Measurements from ENCODE around the gene FBN1.

FBN1 gene

GRCh38 chr15:48514103-48514816 is 131.2 kb downstream of the FBN1 start:
- DNase-seq (ENCODE audit: low read depth), result no peak

- DNase-seq (ENCODE audit: low read depth), result no peak
Measured at GRCh38 chr15:48510976-48511375, 134.5 kb downstream of the FBN1 start.

DNA sequence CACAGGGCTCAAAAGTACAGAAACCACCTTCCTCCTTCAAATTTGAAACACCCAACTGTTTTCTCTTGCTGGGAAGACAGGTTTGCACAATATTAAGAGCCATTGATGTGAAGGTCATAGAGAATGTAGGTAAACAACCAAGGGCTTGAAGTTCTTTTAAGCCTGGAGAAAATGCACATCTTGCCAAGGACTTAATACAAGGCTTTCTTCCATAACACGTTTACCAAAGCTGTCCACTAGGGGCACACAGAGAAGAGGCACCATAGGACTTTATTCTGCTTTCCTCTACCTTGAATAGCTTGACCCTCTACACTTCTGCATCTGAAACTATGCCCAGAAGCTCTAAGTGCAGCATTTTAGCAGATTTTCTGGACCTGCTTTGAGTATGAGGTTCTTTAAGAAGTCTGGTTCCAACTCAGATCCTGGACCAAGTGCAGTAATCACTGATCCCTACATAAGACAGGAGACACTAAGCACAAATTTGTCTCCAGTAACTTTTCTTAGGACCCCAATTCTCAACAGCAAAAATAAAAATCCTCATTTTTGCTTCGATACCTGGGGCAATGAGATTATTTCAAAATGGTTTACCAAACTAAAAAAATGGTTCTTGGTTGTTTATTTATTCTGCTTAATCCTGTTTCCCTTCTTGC is 138.0 kb downstream of the FBN1 start:
- no peak for DNase-seq (ENCODE audit: low read depth)

DNA sequence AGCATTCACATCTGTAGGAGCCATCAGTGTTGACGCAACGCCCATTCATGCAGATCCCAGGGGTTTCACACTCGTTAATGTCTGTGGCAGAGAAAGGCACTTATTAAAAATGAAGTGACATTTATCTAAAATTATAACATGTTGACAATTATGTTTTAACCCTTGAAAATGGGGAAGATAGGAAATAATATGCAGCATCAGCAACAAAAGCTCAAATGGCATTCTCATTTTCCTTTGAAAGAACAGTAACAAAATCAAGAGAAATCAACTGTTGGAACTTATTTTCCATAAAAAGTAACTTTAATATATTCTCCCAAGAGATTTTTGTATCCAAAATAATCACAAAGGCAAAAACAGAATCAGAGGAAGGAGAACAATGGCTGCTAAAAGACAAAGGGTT is 140.4 kb downstream of the FBN1 start:
- DNase-seq (ENCODE audit: low read depth), result no peak

DNA sequence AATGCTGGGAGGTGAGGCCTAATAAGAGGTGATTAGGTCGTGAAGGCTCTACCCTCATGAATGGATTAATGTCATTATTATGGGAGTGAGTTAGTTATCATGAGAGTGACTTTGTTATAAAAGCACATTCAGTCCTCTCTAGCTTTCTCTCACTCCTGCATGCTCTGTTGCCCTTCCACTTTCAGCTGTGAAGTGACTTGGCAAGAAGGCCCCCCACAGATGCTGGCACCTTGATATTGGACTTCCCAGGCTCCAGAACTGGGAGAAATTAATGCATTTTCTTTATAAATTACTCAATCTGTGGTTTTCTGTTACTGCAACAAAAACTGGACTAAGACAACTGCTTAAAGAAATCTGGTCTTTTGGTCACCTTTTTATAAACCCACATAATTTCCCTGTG is 144.3 kb downstream of the FBN1 start:
- DNase-seq (ENCODE audit: low read depth), result no peak

DNA sequence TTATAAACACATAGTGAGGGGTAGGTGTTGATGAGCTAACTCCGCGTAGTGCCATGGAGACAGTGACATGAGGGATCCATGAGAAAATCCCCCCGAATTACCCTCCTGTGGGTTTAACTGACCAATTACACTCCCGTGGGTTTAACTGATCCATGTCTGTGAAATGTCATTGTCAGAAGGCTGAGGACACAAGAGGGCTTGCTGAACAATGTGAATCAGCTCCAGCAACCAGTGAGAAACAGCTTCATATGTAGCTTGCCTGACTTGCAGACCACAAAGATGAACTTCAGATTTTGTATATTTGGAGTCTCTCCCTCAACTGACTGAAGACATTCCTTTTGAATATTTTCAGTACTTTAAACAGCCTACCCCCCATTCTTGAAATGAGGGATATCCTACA is 144.9 kb downstream of the FBN1 start:
- DNase-seq (ENCODE audit: low read depth), result no peak

DNA sequence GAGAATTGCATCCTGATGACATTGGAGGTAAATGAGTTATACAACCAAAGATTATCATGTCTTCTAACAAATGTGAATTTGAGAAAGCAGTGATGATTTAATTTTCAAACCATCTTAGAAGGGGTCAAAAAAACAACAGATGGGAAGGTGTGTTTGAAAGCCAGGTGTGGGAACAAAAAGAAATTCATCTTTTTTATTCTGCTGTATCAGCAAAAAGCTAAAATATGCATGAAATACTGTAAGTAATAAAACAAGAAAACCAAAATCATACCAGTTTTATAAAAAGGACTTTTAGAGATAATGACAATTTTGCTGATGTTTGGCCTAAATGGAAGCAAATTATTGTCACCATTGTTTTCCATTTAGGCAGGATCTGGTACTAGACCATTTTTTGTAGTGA is 145.5 kb downstream of the FBN1 start:
- DNase-seq (ENCODE audit: low read depth), result no peak

GRCh38 chr15:48498828-48499227 is 146.7 kb downstream of the FBN1 start:
- no peak for DNase-seq (ENCODE audit: low read depth)

- no peak for DNase-seq (ENCODE audit: low read depth)
Measured at GRCh38 chr15:48494631-48495030, 150.9 kb downstream of the FBN1 start.

DNA sequence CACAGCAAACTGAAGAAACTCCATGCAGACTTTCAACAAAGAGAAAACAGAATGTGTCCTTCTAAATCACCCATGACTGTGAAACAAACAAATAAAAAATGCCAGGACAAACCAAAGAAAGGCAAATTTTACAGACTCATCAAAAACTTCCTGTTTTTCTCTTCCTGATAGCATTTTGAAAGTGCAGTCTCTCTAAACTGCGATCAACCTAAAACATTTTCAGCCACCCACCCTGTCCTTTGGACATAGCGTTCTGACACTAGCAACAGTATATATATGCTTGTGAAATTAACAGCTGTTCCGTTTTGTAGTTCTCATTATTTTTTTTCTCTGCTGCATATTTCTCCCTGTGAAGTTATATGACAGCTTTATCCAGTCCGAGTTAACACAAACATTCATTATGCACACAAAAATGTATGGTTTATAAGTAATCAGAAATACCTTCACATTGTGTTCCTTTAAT is 151.7 kb downstream of the FBN1 start:
- DNase-seq (ENCODE audit: low read depth), result no peak

- no peak for DNase-seq (ENCODE audit: low read depth)
Measured at GRCh38 chr15:48493084-48493762, 152.3 kb downstream of the FBN1 start.

- DNase-seq (ENCODE audit: low read depth), result no peak
Measured at GRCh38 chr15:48486228-48486627, 159.3 kb downstream of the FBN1 start.

- DNase-seq (ENCODE audit: low read depth), result no peak
Measured at GRCh38 chr15:48481802-48482201, 163.7 kb downstream of the FBN1 start.

GRCh38 chr15:48479751-48480150 is 165.8 kb downstream of the FBN1 start:
- DNase-seq (ENCODE audit: low read depth), result no peak

DNA sequence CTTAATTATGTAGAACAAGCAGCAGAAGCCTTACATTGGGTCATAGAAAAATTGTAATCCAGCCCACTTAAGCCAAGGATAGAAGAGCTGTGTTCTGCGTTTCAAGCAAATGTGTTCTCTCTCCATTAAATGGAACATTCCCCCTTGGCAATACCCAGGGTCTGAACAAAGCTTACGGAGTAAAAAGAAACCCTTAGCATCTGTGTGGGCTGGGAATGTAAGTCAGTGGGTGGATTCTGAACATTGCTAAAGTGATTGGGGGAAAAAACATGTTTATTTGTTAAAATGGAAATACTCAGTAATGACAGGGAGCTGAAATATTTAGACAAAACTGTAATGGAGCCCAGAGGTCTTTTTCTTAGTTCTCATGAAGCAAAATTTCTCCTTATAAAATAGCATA is 166.9 kb downstream of the FBN1 start:
- no peak for DNase-seq (ENCODE audit: low read depth)

DNA sequence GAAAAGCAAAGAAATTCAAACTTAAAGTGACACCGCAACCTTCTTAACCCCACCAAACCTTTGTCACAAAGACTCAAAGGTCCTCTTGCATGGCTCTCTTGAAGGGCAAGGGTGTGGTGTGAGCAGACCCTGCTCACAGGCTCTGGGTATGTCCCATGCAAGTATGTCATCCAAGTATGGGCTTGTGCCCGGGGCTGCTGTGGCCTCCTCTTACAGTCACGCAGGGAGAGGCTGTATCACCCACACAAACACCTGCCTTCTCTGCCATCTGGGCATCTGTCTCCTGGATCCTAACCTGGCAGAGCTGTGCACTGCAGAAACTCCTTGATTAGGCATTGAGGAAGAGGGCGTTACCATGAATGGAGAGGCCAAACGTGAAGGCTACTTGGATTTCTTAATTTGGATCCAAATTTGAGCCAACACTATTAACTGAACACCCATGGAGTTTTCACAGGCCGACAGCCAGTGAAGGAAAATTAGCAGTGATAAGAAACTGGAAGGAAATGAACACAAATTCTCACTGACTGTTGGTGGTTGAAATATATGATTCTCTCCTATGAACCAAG is 167.6 kb downstream of the FBN1 start:
- DNase-seq (ENCODE audit: low read depth), result no peak

DNA sequence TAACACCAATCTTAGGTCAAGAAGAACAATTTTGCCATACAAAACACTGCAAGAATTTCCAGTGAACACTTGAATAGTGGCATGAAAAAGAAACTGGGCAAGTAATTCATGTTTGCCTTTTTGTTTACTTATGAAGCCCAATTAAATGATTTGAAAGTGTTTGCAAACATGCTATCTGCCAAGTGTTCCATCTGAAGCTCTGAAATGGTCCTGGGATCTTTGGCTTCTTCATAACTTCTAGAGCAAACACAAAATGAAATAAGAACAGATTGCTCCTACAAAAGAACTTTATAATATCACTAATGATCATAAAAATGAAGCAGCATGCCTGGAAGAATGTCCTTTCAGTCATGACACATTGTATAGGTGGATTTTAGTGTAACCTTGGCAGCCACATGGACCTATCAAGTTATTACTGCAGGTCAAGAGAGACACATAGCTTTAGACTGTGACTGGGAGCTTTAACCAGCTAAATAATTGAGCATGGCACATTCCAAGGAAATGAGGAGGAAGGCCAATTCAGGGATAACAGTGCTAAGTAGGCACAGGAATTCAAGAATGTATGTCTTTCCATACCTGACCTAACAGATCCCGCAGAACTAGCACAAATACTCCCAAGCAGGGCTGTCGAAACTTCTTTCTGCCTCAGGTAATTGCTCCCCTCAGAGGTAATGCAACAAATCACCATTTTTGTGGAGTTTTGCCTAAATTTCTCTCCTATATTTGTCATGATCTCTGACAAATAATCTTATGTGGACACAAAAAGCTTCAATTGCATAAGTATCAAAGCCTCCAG is 169.7 kb downstream of the FBN1 start:
- DNase-seq (ENCODE audit: low read depth), result no peak

DNA sequence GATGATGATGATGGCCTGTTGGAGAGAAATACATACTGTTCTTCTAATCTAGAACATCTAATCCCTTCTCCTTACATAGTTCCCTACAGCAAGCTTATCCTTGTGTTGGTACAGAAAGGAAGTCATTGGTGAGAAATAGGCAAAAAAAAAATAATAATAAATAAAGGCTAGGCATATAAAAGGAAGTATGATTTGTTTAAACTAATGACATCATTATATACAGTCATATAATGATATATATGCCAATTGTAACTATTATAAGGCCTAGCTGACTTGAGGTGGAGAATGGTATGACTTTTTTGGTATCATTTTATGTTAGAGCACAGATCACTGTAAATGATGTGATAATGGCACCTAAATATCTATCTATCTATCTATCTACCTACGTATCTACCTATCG is 171.8 kb downstream of the FBN1 start:
- no peak for DNase-seq (ENCODE audit: low read depth)

DNA sequence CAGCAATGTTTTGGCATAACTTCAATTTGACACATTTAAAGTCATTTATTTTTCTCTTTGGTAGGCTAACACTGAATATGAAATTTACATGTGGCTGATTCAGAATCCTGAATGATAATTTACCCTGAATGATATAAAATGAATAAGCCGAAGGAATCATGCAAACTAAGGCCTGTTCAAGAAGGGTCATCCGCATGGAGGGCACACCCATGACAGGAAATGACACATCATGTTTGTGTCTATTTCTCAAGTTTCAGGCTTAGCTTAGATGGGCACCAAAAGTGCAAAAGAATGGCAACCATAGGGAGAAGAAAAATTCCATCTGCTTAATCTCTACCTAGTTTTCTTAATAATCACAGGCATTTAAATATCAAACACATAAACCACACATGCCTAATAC is 172.8 kb downstream of the FBN1 start:
- no peak for DNase-seq (ENCODE audit: low read depth)

- DNase-seq (ENCODE audit: low read depth), result no peak
Measured at GRCh38 chr15:48471073-48471472, 174.4 kb downstream of the FBN1 start.

- no peak for DNase-seq (ENCODE audit: low read depth)
Measured at GRCh38 chr15:48470096-48470495, 175.4 kb downstream of the FBN1 start.

GRCh38 chr15:48469681-48470080 is 175.8 kb downstream of the FBN1 start:
- DNase-seq (ENCODE audit: low read depth), result no peak
